GM12873 (cell line): Measurements from ENCODE around the gene BTBD9.

Experiments
- CTCF ChIP-seq: IDR thresholded peaks from 2 replicates; pipeline ENCODE4 v1.5.1; 2012; ENCODE audit warnings: low read depth, mild to moderate bottlenecking, moderate library complexity, low read length, control low read depth; ENCODE audit not compliant: insufficient read depth; ENCODE audit errors: missing control alignments

The BTBD9 gene

GRCh38 chr6:38364127-38364526, 275.6 kb downstream of the BTBD9 start:
- TF ChIP-seq CTCF = no peak

GRCh38 chr6:38355519-38355918, 284.2 kb downstream of the BTBD9 start:
- TF ChIP-seq CTCF = no peak

GRCh38 chr6:38354905-38355304, 284.8 kb downstream of the BTBD9 start:
- TF ChIP-seq CTCF = no peak

- no peak for TF ChIP-seq CTCF
These were observed 285.7 kb downstream of the BTBD9 start for GRCh38 chr6:38354037-38354381.

- TF ChIP-seq CTCF = no peak
These were observed 286.3 kb downstream of the BTBD9 start for GRCh38 chr6:38353310-38354036.

- TF ChIP-seq CTCF = no peak
These were observed 287.1 kb downstream of the BTBD9 start for GRCh38 chr6:38352636-38353035.

GRCh38 chr6:38350942-38351341, 288.8 kb downstream of the BTBD9 start:
- TF ChIP-seq CTCF = no peak
